Measurements from ENCODE around the gene NPHP4. TPM values are rescaled to one million over a fixed set of nuclear protein-coding genes. Genes with fewer than 3 reads are reported as not detected.
A peak's percentile ranks its signal among the peaks of the same experiment; 100 is the strongest.

NPHP4 gene
- total and polyA plus RNA-seq, 9 of the 15 experiments (the other 6 are each of a cell fraction or from before 2014, with no cell fraction given), result 0.52 to 26.2 (median 6.7) TPM

- TF ChIP-seq NFE2L1 (tag; IDR thresholded peaks at IDR 0.05; ENCODE audit: borderline replicate concordance, low read depth) (no peak), ZBTB7A (IDR thresholded peaks at IDR 0.05; ENCODE audit: borderline replicate concordance, control insufficient read depth, low read depth, low read length) (peak; percentile 78; the same call in 1 of the 2 replicates), EHMT2 (IDR thresholded peaks at IDR 0.05) (no peak), SAFB (IDR thresholded peaks at IDR 0.05; ENCODE audit: borderline replicate concordance, low read depth, low read length) (peak; percentile 86), ZNF696 (CRISPR knock-in tag; conservative IDR thresholded peaks at IDR 0.05) (no peak), MTA3 (IDR thresholded peaks at IDR 0.05; ENCODE audit: borderline replicate concordance) (0 out of 2 replicates have a peak, but pooled peaks have one; percentile 11), PKNOX1 (IDR thresholded peaks at IDR 0.05) (0 out of 2 replicates have a peak, but pooled peaks have one; percentile 9), MGA (IDR thresholded peaks at IDR 0.05) (peak; percentile 60; the same call in 1 of the 2 replicates), SIN3A (IDR thresholded peaks at IDR 0.05; ENCODE audit: borderline replicate concordance in 2 of 2, control insufficient read depth in 1 of 2, low read depth in 2 of 2, low read length in 2 of 2) (peak in 1 of 2 experiments; percentile 67; a peak in 1 of 4 replicates), ZNF174 (CRISPR knock-in tag; IDR thresholded peaks at IDR 0.05) (no peak), POLR2AphosphoS2 (IDR thresholded peaks at IDR 0.05; ENCODE audit: low read length) (no peak), BHLHE40 (IDR thresholded peaks at IDR 0.05; ENCODE audit: low read length) (0 out of 2 replicates have a peak, but pooled peaks have one; percentile 38), RBBP5 (IDR thresholded peaks at IDR 0.05; ENCODE audit: borderline replicate concordance, insufficient read depth, low read length, poor library complexity, severe bottlenecking) (peak; percentile 18), KDM5B (IDR thresholded peaks at IDR 0.05; ENCODE audit: insufficient replicate concordance, low read depth, low read length) (peak; percentile 16), RFX5 (IDR thresholded peaks at IDR 0.05; ENCODE audit: low read depth, low read length) (no peak)
These were observed 722 bp downstream of the NPHP4 start (continued) for GRCh38 chr1:5991381-5992025.
